Astrocyte (in vitro differentiated cells and primary cell): Measurements from ENCODE around the gene TDP1.

Experiments
- CTCF ChIP-seq: IDR thresholded peaks from 2 replicates; pipeline ENCODE4 v1.5.1; 2011; ENCODE audit warnings: low read depth, mild to moderate bottlenecking, inconsistent platforms, low read length, moderate library complexity; ENCODE audit not compliant: insufficient read depth
- EZH2 ChIP-seq: IDR thresholded peaks from 2 replicates; pipeline ENCODE4 v1.6.1; 2012; ENCODE audit warnings: mild to moderate bottlenecking, low read length, inconsistent platforms; ENCODE audit not compliant: insufficient read depth

- TF ChIP-seq CTCF (no peak), EZH2 (no peak)
These were observed 544 bp upstream of the TDP1 start for GRCh38 chr14:89955022-89955744.
